Rectal smooth muscle tissue (tissue), 1 donor: Measurements from ENCODE around the gene MRPL40.
A peak's percentile ranks its signal among the peaks of the same experiment; 100 is the strongest.

Experiments used
- H3K27ac ChIP-seq: one replicate; pipeline ENCODE4 v1.7.0; 2013; ENCODE audit warnings: low read depth, low read length, inconsistent platforms
- H3K27me3 ChIP-seq: one replicate; pipeline ENCODE4 v1.7.0; 2013; ENCODE audit warnings: low read length; ENCODE audit not compliant: control insufficient read depth, insufficient read depth
- H3K36me3 ChIP-seq: one replicate; pipeline ENCODE4 v1.7.0; 2013; ENCODE audit warnings: low read length; ENCODE audit not compliant: control insufficient read depth, insufficient read depth
- H3K4me1 ChIP-seq: one replicate; pipeline ENCODE4 v1.7.0; 2013; ENCODE audit warnings: low read length; ENCODE audit not compliant: control insufficient read depth, insufficient read depth
- H3K4me3 ChIP-seq: one replicate; pipeline ENCODE4 v1.7.0; 2013; ENCODE audit warnings: low read length
- H3K9ac ChIP-seq: one replicate; pipeline ENCODE4 v1.7.0; 2013; ENCODE audit warnings: low read length

The MRPL40 gene

DNA sequence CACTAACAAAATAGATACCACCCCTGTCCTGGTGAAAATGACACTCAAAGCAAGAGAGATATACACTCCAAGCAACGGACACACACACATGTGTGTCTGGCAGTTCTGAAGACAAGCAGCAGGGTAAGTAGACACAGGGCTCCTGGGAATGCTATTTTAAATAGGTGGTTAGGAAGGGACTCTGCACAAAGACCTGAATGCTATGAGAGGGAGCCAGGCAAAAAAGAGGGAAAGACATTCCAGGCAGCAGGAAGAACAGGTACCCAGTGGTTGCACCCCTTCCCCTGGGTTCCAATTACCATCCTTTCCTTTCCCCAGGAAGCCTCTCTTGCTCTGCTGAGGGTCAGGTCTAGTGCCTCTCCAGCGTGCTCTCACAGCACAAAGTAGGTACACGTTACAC is 43.7 kb downstream of the MRPL40 start:
- no peaks in the 10 kb centered on the region for H3K27me3 ChIP-seq
- H3K36me3 ChIP-seq, result peaks cover 21% of the 10 kb centered on the region
- H3K27ac ChIP-seq, result no peak overlapping the region
- no peak overlapping the region for H3K9ac ChIP-seq
- H3K4me3 ChIP-seq, result no peak overlapping the region
- peaks cover 9% of the 10 kb centered on the region for H3K4me1 ChIP-seq

DNA sequence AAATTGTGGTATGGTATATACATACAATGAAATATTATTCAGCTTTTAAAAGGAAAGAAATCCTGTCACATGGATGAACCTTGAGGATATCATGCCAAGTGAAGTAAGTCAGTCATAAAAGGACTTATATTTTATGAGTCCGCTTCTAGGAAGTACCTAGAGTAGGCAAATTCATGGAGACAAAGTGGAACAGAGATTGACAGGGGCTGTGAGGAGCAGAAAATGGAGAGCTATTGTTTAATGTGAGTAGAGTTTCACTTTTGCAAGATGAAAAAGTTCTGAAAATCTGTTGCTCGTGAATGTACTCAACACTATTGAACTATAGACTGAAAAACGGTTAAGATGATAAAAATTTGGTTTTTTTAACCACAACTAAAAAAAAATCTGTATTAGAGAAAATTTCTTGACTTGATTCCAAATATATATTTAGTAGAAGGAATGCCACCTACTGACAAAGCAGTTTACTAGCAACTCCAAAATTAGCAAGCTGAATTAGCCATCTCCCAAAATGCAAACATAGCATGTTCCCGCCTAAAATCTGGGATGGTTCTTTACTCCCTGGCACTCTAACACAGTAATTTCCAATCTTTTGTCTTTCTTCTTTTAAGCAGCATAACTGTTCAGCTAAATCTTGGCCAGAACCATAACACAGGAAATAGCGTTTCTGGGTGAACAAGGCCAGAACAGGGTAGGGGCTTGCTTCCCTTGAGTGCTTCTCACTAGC is 45.1 kb downstream of the MRPL40 start:
- Histone ChIP-seq H3K9ac (peak overlapping the region; percentile 32), H3K4me3 (peak overlapping the region; percentile 89), H3K27ac (no peak overlapping the region), H3K36me3 (peaks cover 9% of the 10 kb centered on the region), H3K27me3 (no peaks in the 10 kb centered on the region), H3K4me1 (peaks cover 9% of the 10 kb centered on the region)

- H3K4me3 ChIP-seq, result peak overlapping the region; percentile 89
- H3K4me1 ChIP-seq, result peaks cover 9% of the 10 kb centered on the region
- H3K27me3 ChIP-seq, result no peaks in the 10 kb centered on the region
- peaks cover 8% of the 10 kb centered on the region for H3K36me3 ChIP-seq
- peak overlapping the region; percentile 100 for H3K27ac ChIP-seq
- H3K9ac ChIP-seq, result peak overlapping the region; percentile 70
Observed at GRCh38 chr22:19478045-19478900, 45.9 kb downstream of the MRPL40 start.

DNA sequence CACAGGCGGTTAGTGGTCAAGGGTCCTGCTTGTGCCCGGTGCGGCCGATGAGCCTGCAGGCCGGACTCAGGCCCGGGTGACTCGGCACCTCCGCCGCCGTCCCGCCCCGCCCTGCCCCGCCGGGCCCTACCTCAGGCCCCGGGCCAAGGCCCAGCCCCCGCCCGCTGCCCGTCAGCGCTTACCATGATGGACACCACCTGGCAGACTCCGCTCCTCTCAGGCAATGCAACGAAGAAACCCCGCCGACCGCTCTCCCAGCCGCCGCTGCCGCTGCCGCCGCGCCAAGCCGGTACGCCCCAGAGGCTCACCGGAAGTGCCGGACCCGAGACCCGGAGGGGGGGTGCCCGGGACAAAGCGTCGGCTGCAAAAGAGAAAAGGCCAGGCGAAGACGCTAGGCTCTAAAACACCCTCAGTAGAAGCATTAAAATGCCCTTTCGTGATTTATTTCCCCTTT is 46.6 kb downstream of the MRPL40 start, which contains the start of gene UFD1:
UFD1 (minus strand) TSS at position 293 of the 454 bp plus-strand sequence; CDS start at position 185, 108 bp downstream.
- H3K4me1 ChIP-seq, result peaks cover 9% of the 10 kb centered on the region
- peaks cover 4% of the 10 kb centered on the region for H3K36me3 ChIP-seq
- peak within 1 kb of the TSS; percentile 81 for H3K9ac ChIP-seq
- H3K4me3 ChIP-seq, result peak within 1 kb of the TSS; percentile 89
- no peaks in the 10 kb centered on the region for H3K27me3 ChIP-seq
- peak within 1 kb of the TSS; percentile 100 for H3K27ac ChIP-seq

DNA sequence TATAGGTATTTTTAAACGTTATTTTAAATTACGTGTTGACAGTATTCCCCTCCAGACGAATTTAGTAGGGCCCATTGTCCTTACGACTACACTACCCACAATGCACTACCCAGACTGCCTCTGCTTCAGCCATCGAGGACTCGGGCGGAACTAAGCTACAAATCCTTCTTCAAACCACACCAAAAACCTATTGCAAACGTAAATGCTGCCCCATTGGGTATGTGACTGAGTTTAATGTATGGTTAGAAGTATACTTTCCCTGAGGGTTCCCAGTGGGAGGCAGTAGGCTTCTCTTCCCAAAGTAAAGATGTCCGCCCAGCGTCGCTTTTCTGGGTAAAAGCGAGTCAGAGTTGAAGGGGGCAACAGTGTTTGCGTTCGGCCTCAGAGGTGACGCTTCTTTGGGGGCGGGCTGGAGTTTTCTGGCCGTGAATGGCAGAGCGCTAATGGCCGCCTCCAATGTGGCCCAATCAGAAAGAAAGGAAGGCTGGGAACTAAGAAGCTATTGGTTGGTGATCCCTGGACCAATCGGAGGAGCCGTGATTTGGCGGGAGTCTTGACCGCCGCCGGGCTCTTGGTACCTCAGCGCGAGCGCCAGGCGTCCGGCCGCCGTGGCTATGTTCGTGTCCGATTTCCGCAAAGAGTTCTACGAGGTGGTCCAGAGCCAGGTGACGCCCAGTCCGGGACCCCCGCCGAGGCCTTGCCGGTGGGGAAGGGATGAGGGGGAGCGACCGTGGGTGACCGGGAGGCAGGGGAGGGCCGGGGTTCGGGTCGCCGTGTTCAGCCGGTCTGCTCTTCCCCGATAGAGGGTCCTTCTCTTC is 47.2 kb downstream of the MRPL40 start, which contains the start of gene CDC45:
CDC45 (plus strand) TSS at position 566 of the 818 bp plus-strand sequence; CDS start at position 615, 49 bp downstream.
- H3K27ac ChIP-seq, result peak within 1 kb of the TSS; percentile 100

GRCh38 chr22:19480173-19480568 is 47.8 kb downstream of the MRPL40 start:
- no peak overlapping the region for H3K27ac ChIP-seq
- H3K4me1 ChIP-seq, result peaks cover 9% of the 10 kb centered on the region
- no peaks in the 10 kb centered on the region for H3K36me3 ChIP-seq
- peak overlapping the region; percentile 52 for H3K4me3 ChIP-seq
- H3K27me3 ChIP-seq, result no peaks in the 10 kb centered on the region
- no peak overlapping the region for H3K9ac ChIP-seq

More for the DNA sequence above, 47.2 kb downstream of the MRPL40 start, which contains the start of gene CDC45:
- H3K27me3 ChIP-seq, result no peaks in the 10 kb centered on the region
- H3K36me3 ChIP-seq, result peaks cover 3% of the 10 kb centered on the region
- peak within 1 kb of the TSS; percentile 89 for H3K4me3 ChIP-seq
- H3K9ac ChIP-seq, result peak within 1 kb of the TSS; percentile 81
- peaks cover 9% of the 10 kb centered on the region for H3K4me1 ChIP-seq

DNA sequence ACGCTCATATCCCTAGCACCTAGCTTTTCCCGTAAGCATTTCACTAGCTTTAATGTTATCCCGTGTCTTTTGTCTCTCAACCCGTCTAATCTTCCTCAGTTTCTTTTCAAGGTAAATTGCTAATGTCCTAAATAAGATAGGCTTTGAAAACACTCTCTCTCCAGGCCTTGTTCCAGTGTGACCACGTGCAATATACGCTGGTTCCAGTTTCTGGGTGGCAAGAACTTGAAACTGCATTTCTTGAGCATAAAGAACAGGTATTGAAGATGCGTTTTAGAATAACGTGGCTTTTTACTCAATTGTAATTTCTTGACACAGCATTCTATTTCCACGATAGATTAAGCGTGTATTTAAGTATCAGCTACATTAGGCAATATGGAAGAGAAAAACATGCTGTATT is 48.4 kb downstream of the MRPL40 start:
- Histone ChIP-seq H3K4me1 (peaks cover 9% of the 10 kb centered on the region), H3K9ac (no peak overlapping the region), H3K4me3 (no peak overlapping the region), H3K27me3 (no peaks in the 10 kb centered on the region), H3K27ac (no peak overlapping the region), H3K36me3 (no peaks in the 10 kb centered on the region)

- no peak overlapping the region for H3K4me3 ChIP-seq
- H3K9ac ChIP-seq, result no peak overlapping the region
- H3K27me3 ChIP-seq, result no peaks in the 10 kb centered on the region
- H3K36me3 ChIP-seq, result no peaks in the 10 kb centered on the region
- H3K4me1 ChIP-seq, result peaks cover 9% of the 10 kb centered on the region
- no peak overlapping the region for H3K27ac ChIP-seq
Observed at GRCh38 chr22:19482297-19482696, 50.0 kb downstream of the MRPL40 start.

DNA sequence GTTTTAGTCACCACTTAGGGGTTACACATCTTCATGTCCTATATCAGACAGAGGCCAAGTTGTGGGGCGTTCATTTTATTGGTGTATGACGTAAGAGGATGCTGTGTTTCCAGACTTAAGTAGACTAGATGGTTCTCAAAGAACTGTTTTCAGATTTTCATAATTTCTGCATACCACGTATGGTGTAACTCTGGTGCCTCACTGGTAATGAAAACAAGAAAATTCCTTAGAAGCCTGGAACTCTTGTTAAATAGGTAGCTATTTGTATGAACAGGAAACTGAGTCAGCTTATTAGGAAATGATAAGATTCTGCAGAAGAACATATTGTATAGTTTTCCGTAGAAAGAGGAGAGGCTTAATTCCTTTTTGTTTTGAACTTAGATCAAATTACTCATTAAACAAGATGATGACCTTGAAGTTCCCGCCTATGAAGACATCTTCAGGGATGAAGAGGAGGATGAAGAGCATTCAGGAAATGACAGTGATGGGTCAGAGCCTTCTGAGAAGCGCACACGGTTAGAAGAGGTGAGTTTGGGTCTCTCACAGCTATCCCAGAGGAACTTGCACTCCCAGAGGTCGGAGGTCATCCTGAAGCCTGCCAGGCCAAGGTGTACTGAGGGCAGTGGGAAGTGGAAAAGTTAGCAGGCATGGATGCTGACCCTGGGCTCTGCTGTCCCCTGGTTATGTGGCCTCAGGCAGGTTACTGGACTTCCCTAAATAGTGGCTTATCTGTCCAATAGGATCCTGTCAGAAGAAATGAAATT is 51.3 kb downstream of the MRPL40 start:
- no peak overlapping the region for H3K27ac ChIP-seq
- H3K4me1 ChIP-seq, result no peaks in the 10 kb centered on the region
- no peak overlapping the region for H3K9ac ChIP-seq
- no peaks in the 10 kb centered on the region for H3K36me3 ChIP-seq
- H3K27me3 ChIP-seq, result no peaks in the 10 kb centered on the region
- no peak overlapping the region for H3K4me3 ChIP-seq
